Measurements from ENCODE around the gene CDKN2C.

The CDKN2C gene

GRCh38 chr1:50959913-50960844, 9.9 kb upstream of the CDKN2C start, which contains the start of gene FAF1 (continued):
- TF ChIP-seq ZNF280D (tag by site-specific recombination; IDR thresholded peaks at IDR 0.05) (no peak), ZNF768 (tag by site-specific recombination; IDR thresholded peaks at IDR 0.05) (no peak; the same call in 1 of the 2 replicates), ZNF174 (tag by site-specific recombination; IDR thresholded peaks at IDR 0.05) (no peak), ZNF140 (tag by site-specific recombination; IDR thresholded peaks at IDR 0.05) (no peak), ZBTB21 (tag by site-specific recombination; IDR thresholded peaks at IDR 0.05) (no peak), PRDM1 (tag by site-specific recombination; IDR thresholded peaks at IDR 0.05) (no peak), ZNF692 (tag by site-specific recombination; IDR thresholded peaks at IDR 0.05) (peak; percentile 75; the same call in 1 of the 2 replicates), ZNF341 (tag by site-specific recombination; IDR thresholded peaks at IDR 0.05; ENCODE audit: low read depth) (no peak), ZNF132 (tag by site-specific recombination; IDR thresholded peaks at IDR 0.05; ENCODE audit: borderline replicate concordance) (no peak), ZBTB7A (tag by site-specific recombination; IDR thresholded peaks at IDR 0.05; ENCODE audit: low read depth) (no peak), ZNF324 (tag by site-specific recombination; IDR thresholded peaks at IDR 0.05) (no peak), SP3 (tag by site-specific recombination; IDR thresholded peaks at IDR 0.05) (peak; percentile 93), ZFP3 (tag by site-specific recombination; IDR thresholded peaks at IDR 0.05; ENCODE audit: low read depth) (no peak), KLF16 (tag by site-specific recombination; IDR thresholded peaks at IDR 0.05) (peak; percentile 87), ZNF133 (tag by site-specific recombination; IDR thresholded peaks at IDR 0.05) (no peak), ZNF48 (tag by site-specific recombination; IDR thresholded peaks at IDR 0.05) (no peak), ZNF138 (tag by site-specific recombination; IDR thresholded peaks at IDR 0.05; ENCODE audit: borderline replicate concordance) (no peak), SCRT1 (tag by site-specific recombination; IDR thresholded peaks at IDR 0.05; ENCODE audit: borderline replicate concordance) (peak; percentile 99), REPIN1 (tag by site-specific recombination; IDR thresholded peaks at IDR 0.05; ENCODE audit: low read depth) (no peak), ZNF549 (tag by site-specific recombination; IDR thresholded peaks at IDR 0.05) (no peak), ZNF23 (tag by site-specific recombination; IDR thresholded peaks at IDR 0.05; ENCODE audit: borderline replicate concordance) (no peak), ZNF791 (tag by site-specific recombination; IDR thresholded peaks at IDR 0.05) (no peak), ZNF114 (tag by site-specific recombination; IDR thresholded peaks at IDR 0.05) (no peak), KLF9 (tag by site-specific recombination; IDR thresholded peaks at IDR 0.05; ENCODE audit: low read depth) (peak; percentile 69; the same call in 1 of the 2 replicates)

GRCh38 chr1:50964863-50965262, 5.2 kb upstream of the CDKN2C start:
- Histone ChIP-seq H3K4me1 (ENCODE audit: control insufficient read depth, insufficient read depth, low read length) (no peaks in the 10 kb centered on the region), H3K27ac (ENCODE audit: extremely low read depth, low read depth, low read length) (no peak overlapping the region), H3K4me3 (ENCODE audit: low read depth, low read length) (no peak overlapping the region), H3K36me3 (ENCODE audit: control insufficient read depth in 2 of 2, insufficient read depth in 1 of 2, low read length in 2 of 2) (no peaks in the 10 kb centered on the region), H3K9me3 (ENCODE audit: control insufficient read depth, insufficient read depth, low read depth, low read length) (no peaks in the 10 kb centered on the region)
- TF ChIP-seq ZNF677 (tag by site-specific recombination; IDR thresholded peaks at IDR 0.05) (no peak), ZNF561 (tag by site-specific recombination; IDR thresholded peaks at IDR 0.05; ENCODE audit: borderline replicate concordance) (no peak), SP2 (tag by site-specific recombination; IDR thresholded peaks at IDR 0.05) (no peak), ZNF350 (tag by site-specific recombination; IDR thresholded peaks at IDR 0.05) (no peak), PRDM10 (tag by site-specific recombination; IDR thresholded peaks at IDR 0.05) (no peak)
- ChIA-PET CTCF (no interaction called here), POLR2A (no interaction called here)

Data from HEK293 (cell line).